Osteocyte (in vitro differentiated cells): Measurements from ENCODE around the gene KDM5C. TPM values are rescaled to one million over a fixed set of nuclear protein-coding genes. Genes with fewer than 3 reads are reported as not detected.

ENCODE experiments used
- DNase-seq: peaks from one replicate; pipeline ENCODE4 v3.0.0; 2021; ENCODE audit warnings: mixed read lengths; ENCODE audit not compliant: unreplicated experiment; ENCODE audit errors: extremely low spot score
- H3K27ac Mint-ChIP-seq: one replicate; pipeline ENCODE4 v1.8.0; 2021; ENCODE audit warnings: mild to moderate bottlenecking, mixed read lengths; ENCODE audit not compliant: unreplicated experiment
- H3K27me3 Mint-ChIP-seq: one replicate; pipeline ENCODE4 v1.8.0; 2021; ENCODE audit warnings: mixed read lengths; ENCODE audit not compliant: unreplicated experiment
- H3K36me3 Mint-ChIP-seq: one replicate; pipeline ENCODE4 v1.8.0; 2021; ENCODE audit warnings: mixed read lengths; ENCODE audit not compliant: unreplicated experiment
- H3K4me1 Mint-ChIP-seq: one replicate; pipeline ENCODE4 v1.8.0; 2021; ENCODE audit warnings: mixed read lengths; ENCODE audit not compliant: unreplicated experiment
- H3K4me3 Mint-ChIP-seq: one replicate; pipeline ENCODE4 v1.8.0; 2021; ENCODE audit warnings: mild to moderate bottlenecking, moderate library complexity, mixed read lengths; ENCODE audit not compliant: unreplicated experiment
- H3K9me3 Mint-ChIP-seq: one replicate; pipeline ENCODE4 v1.8.0; 2021; ENCODE audit warnings: mixed read lengths; ENCODE audit not compliant: unreplicated experiment
- total RNA-seq: library from RNA; stranded (reverse); gene quantifications from 2 replicates; pipeline ENCODE4 v1.2.1, GENCODE V29; 2021
- TF ChIP-seq, protein P1 (sequence below): fragments of 200-600 bp; sonication (generic); IDR thresholded peaks from 2 replicates; pipeline ENCODE4 v1.5.0; 2021; ENCODE audit warnings: antibody characterized with exemption, mild to moderate bottlenecking, moderate library complexity

Gene KDM5C
- total RNA-seq, 1 donor from 2014 or later = 88.9 TPM

GRCh38 chrX:53261355-53261972 lies 36.5 kb upstream of the KDM5C start:
- DNase-seq = no peak
- H3K4me1 Mint-ChIP-seq = peaks cover 31% of the 10 kb centered on the region
- TF ChIP-seq, protein P1, sequence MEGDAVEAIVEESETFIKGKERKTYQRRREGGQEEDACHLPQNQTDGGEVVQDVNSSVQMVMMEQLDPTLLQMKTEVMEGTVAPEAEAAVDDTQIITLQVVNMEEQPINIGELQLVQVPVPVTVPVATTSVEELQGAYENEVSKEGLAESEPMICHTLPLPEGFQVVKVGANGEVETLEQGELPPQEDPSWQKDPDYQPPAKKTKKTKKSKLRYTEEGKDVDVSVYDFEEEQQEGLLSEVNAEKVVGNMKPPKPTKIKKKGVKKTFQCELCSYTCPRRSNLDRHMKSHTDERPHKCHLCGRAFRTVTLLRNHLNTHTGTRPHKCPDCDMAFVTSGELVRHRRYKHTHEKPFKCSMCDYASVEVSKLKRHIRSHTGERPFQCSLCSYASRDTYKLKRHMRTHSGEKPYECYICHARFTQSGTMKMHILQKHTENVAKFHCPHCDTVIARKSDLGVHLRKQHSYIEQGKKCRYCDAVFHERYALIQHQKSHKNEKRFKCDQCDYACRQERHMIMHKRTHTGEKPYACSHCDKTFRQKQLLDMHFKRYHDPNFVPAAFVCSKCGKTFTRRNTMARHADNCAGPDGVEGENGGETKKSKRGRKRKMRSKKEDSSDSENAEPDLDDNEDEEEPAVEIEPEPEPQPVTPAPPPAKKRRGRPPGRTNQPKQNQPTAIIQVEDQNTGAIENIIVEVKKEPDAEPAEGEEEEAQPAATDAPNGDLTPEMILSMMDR = no peak
- H3K27ac Mint-ChIP-seq = no peak overlapping the region
- H3K36me3 Mint-ChIP-seq = peaks cover 3% of the 10 kb centered on the region
- H3K27me3 Mint-ChIP-seq = no peaks in the 10 kb centered on the region
- H3K9me3 Mint-ChIP-seq = no peaks in the 10 kb centered on the region
- H3K4me3 Mint-ChIP-seq = no peak overlapping the region

GRCh38 chrX:53260836-53261235 lies 35.8 kb upstream of the KDM5C start:
- TF ChIP-seq, protein P1 = no peak
- Mint-ChIP-seq H3K27ac (no peak overlapping the region), H3K4me3 (no peak overlapping the region), H3K9me3 (no peaks in the 10 kb centered on the region), H3K27me3 (no peaks in the 10 kb centered on the region), H3K4me1 (peaks cover 25% of the 10 kb centered on the region), H3K36me3 (peaks cover 3% of the 10 kb centered on the region)
- no peak for DNase-seq

DNA sequence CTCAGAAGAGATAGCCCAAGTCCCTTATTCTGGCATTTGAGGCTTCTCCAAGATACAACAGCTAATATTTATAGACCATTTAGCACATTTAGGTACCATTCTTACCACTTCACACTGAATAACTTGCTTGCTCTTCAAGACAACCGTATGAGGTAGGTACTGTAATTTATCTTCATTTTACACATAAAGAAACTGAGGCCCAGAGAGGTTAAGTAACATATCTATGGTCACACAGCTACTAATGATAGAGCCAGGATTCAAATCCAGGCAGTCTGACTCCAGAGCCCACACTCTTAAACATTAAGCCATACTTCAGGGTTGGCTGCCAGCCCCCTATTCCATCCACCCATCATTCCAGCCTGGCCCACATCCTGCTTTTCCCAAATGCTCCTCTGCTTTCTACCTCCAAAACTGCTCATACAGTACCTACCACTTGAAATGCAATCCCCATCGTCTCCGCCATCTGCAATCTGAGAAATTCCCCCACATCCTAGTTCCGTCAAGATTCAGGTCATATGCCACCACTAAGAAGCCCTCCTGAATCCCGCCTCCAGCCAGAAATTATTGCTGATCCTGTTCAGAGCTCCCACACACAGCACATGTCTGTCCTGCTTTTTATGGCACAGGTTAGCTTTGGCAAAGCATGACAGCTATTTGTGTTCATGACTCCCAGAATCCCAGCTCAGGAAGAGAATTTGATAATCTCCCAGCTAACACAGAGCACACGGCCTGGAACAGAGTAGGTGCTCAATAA lies 32.8 kb upstream of the KDM5C start:
- H3K36me3 Mint-ChIP-seq = peaks cover 5% of the 10 kb centered on the region

GRCh38 chrX:53257166-53257565 lies 32.2 kb upstream of the KDM5C start:
- Mint-ChIP-seq H3K27ac (no peak overlapping the region), H3K27me3 (no peaks in the 10 kb centered on the region), H3K9me3 (peaks cover 5% of the 10 kb centered on the region), H3K4me3 (no peak overlapping the region), H3K4me1 (no peaks in the 10 kb centered on the region), H3K36me3 (peaks cover 5% of the 10 kb centered on the region)
- no peak for DNase-seq
- TF ChIP-seq, protein P1 = no peak

More for the DNA sequence above, 32.8 kb upstream of the KDM5C start:
- DNase-seq = no peak
- H3K9me3 Mint-ChIP-seq = peaks cover 2% of the 10 kb centered on the region
- H3K27me3 Mint-ChIP-seq = no peaks in the 10 kb centered on the region
- no peak overlapping the region for H3K27ac Mint-ChIP-seq
- H3K4me3 Mint-ChIP-seq = no peak overlapping the region
- peaks cover 4% of the 10 kb centered on the region for H3K4me1 Mint-ChIP-seq
- TF ChIP-seq, protein P1 = no peak

DNA sequence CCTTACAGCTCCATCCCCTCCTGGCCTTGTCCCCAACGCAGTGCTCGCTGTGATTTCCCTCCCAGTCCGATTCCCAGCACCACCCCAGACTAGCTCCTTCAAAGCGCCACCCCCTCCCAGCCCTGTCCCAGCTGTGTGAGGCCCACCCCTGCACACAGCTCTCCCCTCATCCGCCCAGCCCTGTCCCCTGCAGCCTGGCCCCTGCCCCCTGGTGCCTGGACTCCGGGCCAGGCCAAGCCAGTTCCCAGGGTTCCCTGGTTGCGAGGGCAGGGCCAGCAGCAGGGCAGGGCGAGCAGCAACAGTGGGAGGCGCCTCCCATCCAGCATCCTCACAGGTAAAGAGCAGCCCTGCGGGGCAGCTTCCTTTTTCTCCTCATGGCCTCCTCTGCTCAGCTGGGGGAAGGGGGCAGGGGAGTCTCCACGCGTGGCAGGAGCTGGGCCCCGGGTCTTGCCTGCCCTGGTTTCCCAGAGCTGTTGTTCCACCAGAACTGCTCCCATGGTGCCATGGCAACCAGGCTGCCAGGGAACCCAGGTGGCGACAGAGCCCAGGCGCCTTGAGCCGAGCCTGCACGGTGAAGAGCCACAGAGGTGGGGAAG lies 31.5 kb upstream of the KDM5C start:
- H3K9me3 Mint-ChIP-seq = peaks cover 5% of the 10 kb centered on the region

More for the DNA sequence above, 31.5 kb upstream of the KDM5C start:
- H3K4me3 Mint-ChIP-seq = no peak overlapping the region
- H3K27ac Mint-ChIP-seq = no peak overlapping the region
- H3K36me3 Mint-ChIP-seq = peaks cover 5% of the 10 kb centered on the region
- TF ChIP-seq, protein P1 = no peak
- H3K4me1 Mint-ChIP-seq = no peaks in the 10 kb centered on the region
- no peaks in the 10 kb centered on the region for H3K27me3 Mint-ChIP-seq
- no peak for DNase-seq
